Stomach (tissue), 9 donors: ENCODE measurements around the gene MCCC2. TPM values are rescaled to one million over a fixed set of nuclear protein-coding genes. Genes with fewer than 3 reads are reported as not detected.

Experiments used
- DNase-seq, 2 donors: peaks; one replicate each; pipeline versions ENCODE4 v3.0.0 to v3.0.0-alpha.2; 2013 to 2019
- H3K27ac ChIP-seq, 5 donors: fragments of 200-600 bp in 4 of 5; sonication (generic) in 4 of 5; one replicate each; pipeline ENCODE4 v1.5.1; 2013 to 2019; ENCODE audit warnings: mild to moderate bottlenecking in 1 of 5, moderate library complexity in 1 of 5
- H3K27me3 ChIP-seq, 3 donors: fragments of 200-600 bp; sonication (generic); one replicate each; pipeline ENCODE4 v1.5.1; 2017 to 2019; ENCODE audit warnings: mixed run types in 1 of 3
- H3K36me3 ChIP-seq, 4 donors: fragments of 200-600 bp; sonication (generic); 1 replicate in 3 of 4; 2 replicates in 1 of 4; pipeline ENCODE4 v1.5.1; 2016 to 2019
- H3K4me1 ChIP-seq, 4 donors: fragments of 200-600 bp; sonication (generic); one replicate each; pipeline ENCODE4 v1.5.1; 2016 to 2019
- H3K4me3 ChIP-seq, 4 donors: fragments of 200-600 bp; sonication (generic) in 3 of 4; one replicate each; pipeline ENCODE4 v1.5.1; 2016 to 2019; ENCODE audit warnings: mild to moderate bottlenecking in 1 of 4
- H3K9me3 ChIP-seq, 4 donors: fragments of 200-600 bp; sonication (generic); one replicate each; pipeline ENCODE4 v1.5.1; 2016 to 2019
- CTCF ChIP-seq, 7 experiments: fragments of 450-650 bp in 4 of 7; fragments of 200-600 bp in 3 of 7; sonication (generic) in 3 of 7; IDR thresholded peaks; one replicate each; pipeline ENCODE4 v1.5.1; 2016 to 2019; ENCODE audit warnings: antibody characterized with exemption in 7 of 7, control low read depth in 2 of 7, mild to moderate bottlenecking in 1 of 7
- EP300 ChIP-seq: sonication (generic); formaldehyde crosslinking; IDR thresholded peaks from one replicate; pipeline ENCODE4 v1.6.1; 2017; ENCODE audit warnings: antibody characterized with exemption
- POLR2A ChIP-seq, 4 donors: fragments of 450-650 bp; IDR thresholded peaks; one replicate each; pipeline ENCODE4 v1.6.1; 2016; ENCODE audit warnings: antibody characterized with exemption in 4 of 4, control low read depth in 2 of 4, mild to moderate bottlenecking in 1 of 4, moderate library complexity in 1 of 4
- POLR2AphosphoS5 ChIP-seq, 3 donors: sonication (generic); formaldehyde crosslinking; IDR thresholded peaks; one replicate each; pipeline ENCODE4 v1.6.1; 2016; ENCODE audit warnings: antibody characterized with exemption in 3 of 3
- WGBS, 5 donors: extraction: QIAGEN DNeasy Blood & Tissue Kit in 3 of 5; methylation state at CpG; one replicate each; pipeline versions ENCODE4 v1.1.5 to v1.1.7; 2013 to 2018; 5-methylcytosine and 5-hydroxymethylcytosine counted together
- intact Hi-C: fragments of 100-400 bp; cut with DNase I; formaldehyde crosslinking; loops from one replicate; pipeline ENCODE4 v1.15.1; 2023; ENCODE audit warnings: low total_unique reads
- polyA plus RNA-seq, 3 donors: library from polyadenylated mRNA; stranded (reverse); fragments of 200-250 nt; gene quantifications; one replicate each; pipeline ENCODE4 v1.2.3, GENCODE V29; 2013
- total RNA-seq, 5 donors: library from RNA; depleted of rRNA; stranded (reverse); fragments of >200 nt; gene quantifications; one replicate each; pipeline versions ENCODE4 v1.1.0 to v1.2.3, GENCODE V29; 2014 to 2016
- donor health status: healthy with polysubstance abuse.
- donor health status: Bipolar disorder and iron deficiency.
- donor health status: healthy.

Gene MCCC2
- total and polyA plus RNA-seq, 8 donors = 14.6 to 73.6 (median 30.5) TPM

- TF ChIP-seq POLR2A (IDR thresholded peaks at IDR 0.05) (no peak), POLR2AphosphoS5 (IDR thresholded peaks at IDR 0.05) (no peak), CTCF (IDR thresholded peaks at IDR 0.05) (no peak), EP300 (no peak)
These were observed 106.8 kb downstream of the MCCC2 start for GRCh38 chr5:71693828-71694427.

GRCh38 chr5:71695071-71695470 is 107.9 kb downstream of the MCCC2 start:
- intact Hi-C loops = no loop called here
- H3K27ac ChIP-seq = no peak overlapping the region
- WGBS, 5 donors = 81 to 92% (median 85%) methylated on average over 8 of the region's 8 CpGs

More at GRCh38 chr5:71693828-71694427, 106.8 kb downstream of the MCCC2 start:
- 13 to 21% (median 17%) methylated on average over 7 of the region's 7 CpGs for WGBS, 5 donors
- Histone ChIP-seq H3K36me3 (no peaks in the 10 kb centered on the region), H3K27me3 (peaks cover 0 to 5% (median 0%) of the 10 kb centered on the region in 3 donors), H3K4me1 (no peaks in the 10 kb centered on the region), H3K4me3 (no peak overlapping the region), H3K9me3 (no peaks in the 10 kb centered on the region), H3K27ac (no peak overlapping the region)
- peak in 1 of 2 donors; percentile 40 for DNase-seq
- intact Hi-C loops = no loop called here

GRCh38 chr5:71695595-71695994 is 108.5 kb downstream of the MCCC2 start:
- Histone ChIP-seq H3K4me3 (no peak overlapping the region), H3K4me1 (no peaks in the 10 kb centered on the region), H3K36me3 (no peaks in the 10 kb centered on the region), H3K9me3 (no peaks in the 10 kb centered on the region), H3K27ac (no peak overlapping the region), H3K27me3 (peaks cover 0 to 5% (median 0%) of the 10 kb centered on the region in 3 donors)
- intact Hi-C loops = no loop called here
- TF ChIP-seq EP300 = no peak
- no peak for TF ChIP-seq POLR2AphosphoS5 (IDR thresholded peaks at IDR 0.05)
- no peak for TF ChIP-seq POLR2A (IDR thresholded peaks at IDR 0.05)
- no peak for TF ChIP-seq CTCF (IDR thresholded peaks at IDR 0.05)
- no peak for DNase-seq

More at GRCh38 chr5:71695071-71695470, 107.9 kb downstream of the MCCC2 start:
- TF ChIP-seq POLR2AphosphoS5 (IDR thresholded peaks at IDR 0.05) (no peak), POLR2A (IDR thresholded peaks at IDR 0.05) (no peak), CTCF (IDR thresholded peaks at IDR 0.05) (no peak), EP300 (no peak)
- Histone ChIP-seq H3K4me1 (no peaks in the 10 kb centered on the region), H3K4me3 (no peak overlapping the region), H3K36me3 (no peaks in the 10 kb centered on the region), H3K9me3 (no peaks in the 10 kb centered on the region), H3K27me3 (peaks cover 0 to 5% (median 0%) of the 10 kb centered on the region in 3 donors)
- DNase-seq = no peak

GRCh38 chr5:71697967-71698366 is 110.8 kb downstream of the MCCC2 start:
- intact Hi-C loops = no loop called here
- TF ChIP-seq EP300 (no peak), CTCF (IDR thresholded peaks at IDR 0.05) (peak in 1 of 7 experiments; percentile 15)
- no peak for DNase-seq
- no peaks in the 10 kb centered on the region for H3K36me3 ChIP-seq
- H3K9me3 ChIP-seq = no peaks in the 10 kb centered on the region
- no peaks in the 10 kb centered on the region for H3K4me1 ChIP-seq
- H3K4me3 ChIP-seq = no peak overlapping the region
- 54 to 66% (median 57%) methylated on average over 14 of the region's 14 CpGs for WGBS, 5 donors
- H3K27me3 ChIP-seq = peaks cover 0 to 17% (median 0%) of the 10 kb centered on the region in 3 donors
- H3K27ac ChIP-seq = no peak overlapping the region
